NCI-H446 (cell line): ENCODE measurements around the gene SLC39A7.
A peak's percentile ranks its signal among the peaks of the same experiment; 100 is the strongest.

Experiments used
- DNase-seq, 2 experiments: peaks; one replicate each; lab custom pipeline; 2025; lab: John Stamatoyannopoulos, UW

SLC39A7 gene, protein sequence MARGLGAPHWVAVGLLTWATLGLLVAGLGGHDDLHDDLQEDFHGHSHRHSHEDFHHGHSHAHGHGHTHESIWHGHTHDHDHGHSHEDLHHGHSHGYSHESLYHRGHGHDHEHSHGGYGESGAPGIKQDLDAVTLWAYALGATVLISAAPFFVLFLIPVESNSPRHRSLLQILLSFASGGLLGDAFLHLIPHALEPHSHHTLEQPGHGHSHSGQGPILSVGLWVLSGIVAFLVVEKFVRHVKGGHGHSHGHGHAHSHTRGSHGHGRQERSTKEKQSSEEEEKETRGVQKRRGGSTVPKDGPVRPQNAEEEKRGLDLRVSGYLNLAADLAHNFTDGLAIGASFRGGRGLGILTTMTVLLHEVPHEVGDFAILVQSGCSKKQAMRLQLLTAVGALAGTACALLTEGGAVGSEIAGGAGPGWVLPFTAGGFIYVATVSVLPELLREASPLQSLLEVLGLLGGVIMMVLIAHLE

DNA sequence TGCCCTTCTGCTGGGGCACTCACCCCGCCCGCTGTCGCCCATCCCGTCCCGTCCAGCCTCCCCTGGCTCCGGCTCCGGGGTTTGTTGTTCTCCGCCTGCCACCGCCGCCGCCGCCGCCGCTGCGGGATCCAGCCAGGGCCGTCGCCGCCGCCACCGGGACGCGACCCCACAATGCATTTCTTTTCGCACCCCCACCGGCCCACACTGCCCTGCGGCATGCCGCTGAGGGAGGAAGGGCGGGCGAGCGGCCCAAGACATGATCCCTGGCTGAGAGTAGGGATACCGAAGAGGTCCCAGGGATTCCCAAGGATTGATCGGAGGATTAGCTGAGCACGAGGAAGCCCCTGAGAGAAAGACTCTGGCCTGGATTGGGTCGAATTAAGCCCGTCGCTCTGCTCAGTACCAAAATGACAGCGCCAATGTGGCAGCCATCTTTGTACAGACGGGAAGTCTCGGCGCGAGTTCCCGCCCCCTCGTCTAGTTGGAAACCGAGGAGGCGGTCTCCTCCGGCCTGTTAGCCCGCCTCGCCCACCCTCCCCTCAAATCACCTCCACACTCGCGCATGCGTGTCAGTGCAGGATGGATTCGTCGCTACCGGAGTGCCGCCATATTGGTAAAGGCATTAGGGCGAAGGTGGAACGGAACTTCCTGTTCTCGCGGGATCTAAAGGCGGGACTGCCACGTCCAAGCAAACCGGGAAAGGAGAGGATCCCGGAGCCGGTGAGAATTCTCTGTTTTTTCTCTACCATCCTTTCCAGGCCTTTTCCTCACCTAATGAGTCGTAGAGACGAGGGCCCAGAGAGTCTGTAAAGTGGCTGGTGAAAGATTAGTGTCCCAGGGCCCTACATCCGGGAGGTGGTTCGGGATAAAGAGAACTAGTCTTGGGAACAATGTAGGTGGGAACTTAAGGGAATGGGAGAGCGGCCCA is at the start of gene SLC39A7, which contains the start of gene RXRB:
TSS of gene SLC39A7 (plus strand) at position 649 of the 928 bp plus-strand sequence. CDS start 379 bp downstream, outside the sequence.
TSS of gene RXRB (minus strand) at position 447 of the 928 bp plus-strand sequence. CDS start at position 258, 189 bp downstream.
- peak; percentile 99 for DNase-seq

DNA sequence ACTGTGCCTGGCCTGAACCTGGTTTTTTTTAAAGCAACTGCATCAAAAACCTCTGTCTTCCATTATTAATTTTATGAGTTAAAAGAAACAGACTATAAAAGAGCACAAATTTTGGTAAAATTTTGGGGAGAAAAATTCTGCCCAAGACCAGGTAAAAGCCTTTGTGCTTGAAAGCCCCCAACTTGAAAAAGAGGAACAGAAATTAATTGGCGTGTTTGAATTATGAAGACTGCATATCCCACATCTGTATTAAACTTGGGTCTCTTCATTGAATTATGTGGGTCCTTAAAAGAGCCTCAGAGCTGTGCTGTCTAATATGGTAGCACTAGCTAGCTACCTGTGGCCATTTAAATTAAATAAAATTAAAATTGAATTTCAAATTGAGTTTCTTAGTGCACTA is 49.6 kb upstream of the SLC39A7 start:
- DNase-seq: no peak

DNA sequence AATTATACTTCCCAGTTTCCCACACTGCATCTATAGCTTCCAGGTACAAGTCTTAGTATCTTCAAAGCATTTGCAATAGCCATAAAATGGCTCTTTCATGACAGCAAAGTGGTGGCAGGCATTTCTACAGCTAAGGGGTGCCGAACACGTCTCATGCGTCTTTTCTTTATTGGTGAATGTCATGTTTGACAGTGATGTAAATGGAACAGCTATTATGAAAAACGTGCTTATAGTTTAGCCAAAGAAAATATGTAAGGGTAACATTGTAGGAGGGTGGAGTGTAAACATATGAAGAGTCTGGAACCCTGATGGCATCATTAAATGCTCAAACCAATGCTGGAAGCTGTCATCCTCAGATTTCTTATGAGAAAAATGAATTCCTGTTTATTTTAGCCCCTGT is 46.3 kb upstream of the SLC39A7 start:
- no peak for DNase-seq

DNA sequence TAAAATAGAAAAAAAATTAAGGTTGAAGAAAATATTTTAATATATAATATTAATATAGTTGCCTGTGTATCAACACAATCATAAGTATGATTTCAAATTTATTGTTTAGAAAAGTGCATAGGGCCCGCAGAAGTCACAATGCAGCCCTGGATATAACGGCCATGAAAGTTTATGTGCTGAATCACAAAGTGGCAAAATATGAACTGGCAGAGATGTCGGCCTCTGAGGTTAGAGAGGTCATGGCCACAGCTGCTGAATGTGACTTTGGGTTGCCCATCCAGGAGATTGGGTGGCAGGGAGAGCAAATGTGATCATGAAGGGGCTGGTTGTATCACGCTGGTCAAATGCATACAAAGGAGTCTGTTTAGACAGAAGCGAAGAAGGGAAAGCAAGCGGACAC is 44.1 kb upstream of the SLC39A7 start:
- no peak for DNase-seq

- no peak for DNase-seq
Observed at GRCh38 chr6:33156964-33157363, 43.7 kb upstream of the SLC39A7 start.

- DNase-seq: no peak
Observed at GRCh38 chr6:33160096-33160495, 40.6 kb upstream of the SLC39A7 start.

GRCh38 chr6:33160728-33161344 is 39.8 kb upstream of the SLC39A7 start:
- peak; percentile 96 to 97 for DNase-seq

- peak; percentile 45 to 74 for DNase-seq
Observed at GRCh38 chr6:33161354-33162331, 39.0 kb upstream of the SLC39A7 start.

GRCh38 chr6:33163540-33163939 is 37.1 kb upstream of the SLC39A7 start:
- DNase-seq: no peak

DNA sequence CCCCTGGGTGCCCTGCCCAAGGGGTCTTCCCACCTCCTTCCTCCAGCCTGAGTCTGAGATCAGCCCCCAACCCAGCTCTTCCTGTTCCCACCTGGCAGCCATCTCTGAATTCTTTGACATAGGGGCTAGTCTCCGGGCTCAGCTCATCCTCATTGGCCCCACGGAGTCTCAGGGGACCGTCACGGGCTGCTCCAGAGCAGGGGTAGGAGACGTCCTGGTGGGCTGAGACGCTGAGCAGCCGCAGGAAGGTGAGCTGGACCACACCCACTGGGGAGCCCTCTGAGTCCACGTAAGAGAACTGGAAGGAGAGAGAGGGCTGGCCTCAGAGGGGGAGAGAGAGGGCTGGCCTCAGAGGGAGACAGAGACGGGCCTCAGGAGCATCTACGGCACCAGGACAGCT is 36.5 kb upstream of the SLC39A7 start:
- DNase-seq: no peak

DNA sequence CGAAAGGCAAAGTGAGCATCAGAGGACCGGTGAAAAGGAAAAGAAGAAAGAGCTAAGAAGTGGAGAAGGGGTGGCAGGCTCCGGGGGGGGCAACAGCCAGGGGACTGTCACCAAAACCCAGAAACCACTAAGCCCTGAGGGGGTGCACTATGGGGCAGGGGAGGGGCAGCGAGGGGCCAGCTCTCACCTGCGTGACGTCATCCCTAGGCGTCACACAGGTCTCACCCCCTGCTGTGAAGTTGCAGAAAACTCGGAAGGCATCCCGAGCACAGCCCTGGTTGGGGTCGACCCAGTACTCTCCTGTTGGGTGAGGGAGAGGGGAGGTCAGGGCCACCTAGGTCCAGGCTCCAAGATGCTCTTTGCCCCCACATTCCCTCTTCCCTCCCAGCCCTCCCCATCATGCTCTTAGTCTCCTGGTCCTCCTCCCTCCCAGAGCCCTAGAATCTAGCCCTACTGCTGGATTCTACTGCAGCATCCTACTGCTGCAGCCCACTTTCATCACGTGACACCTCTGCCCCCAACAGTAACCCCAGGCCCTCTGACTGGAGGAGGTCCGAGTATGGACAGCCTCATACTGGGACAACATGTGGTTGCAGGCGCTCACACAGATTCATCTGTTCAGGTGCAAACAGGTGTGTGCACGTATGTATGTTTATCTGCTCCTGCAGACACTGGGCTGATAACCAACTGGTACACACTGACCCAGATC is 35.8 kb upstream of the SLC39A7 start:
- DNase-seq: no peak

DNA sequence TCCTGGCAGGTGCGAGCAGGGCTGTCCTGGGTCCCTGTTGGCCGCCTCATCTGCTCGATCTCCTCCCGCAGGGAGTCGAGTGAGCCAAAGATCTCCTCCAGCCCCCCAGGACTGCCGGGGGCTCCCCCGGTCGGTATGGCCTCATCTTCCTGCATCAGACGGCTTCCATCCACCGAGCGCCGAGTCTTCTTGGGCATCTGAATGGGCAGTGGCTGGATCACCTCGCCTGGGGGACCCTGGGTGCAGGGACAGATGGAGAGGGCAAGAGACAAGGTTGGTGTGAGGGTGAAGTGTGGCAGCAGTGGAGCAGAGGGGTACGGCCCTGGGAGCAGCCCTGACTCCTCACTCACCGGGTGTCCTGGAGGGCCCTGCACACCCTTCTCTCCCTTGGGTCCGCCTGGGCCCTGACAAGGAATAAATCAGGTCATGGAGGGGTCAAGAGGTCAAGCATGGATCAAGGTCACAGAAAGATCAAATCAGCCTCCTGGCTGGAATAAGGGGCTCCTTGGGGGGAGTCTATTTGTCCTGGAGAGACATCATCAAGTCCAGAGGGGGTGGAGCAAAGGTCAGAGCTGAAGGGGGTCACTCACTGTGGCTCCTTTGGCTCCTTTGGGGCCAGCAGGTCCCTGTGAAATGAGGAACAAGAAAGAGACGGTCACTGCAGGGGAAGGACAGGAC is 34.9 kb upstream of the SLC39A7 start:
- no peak for DNase-seq

- no peak for DNase-seq
Observed at GRCh38 chr6:33166363-33166762, 34.3 kb upstream of the SLC39A7 start.

DNA sequence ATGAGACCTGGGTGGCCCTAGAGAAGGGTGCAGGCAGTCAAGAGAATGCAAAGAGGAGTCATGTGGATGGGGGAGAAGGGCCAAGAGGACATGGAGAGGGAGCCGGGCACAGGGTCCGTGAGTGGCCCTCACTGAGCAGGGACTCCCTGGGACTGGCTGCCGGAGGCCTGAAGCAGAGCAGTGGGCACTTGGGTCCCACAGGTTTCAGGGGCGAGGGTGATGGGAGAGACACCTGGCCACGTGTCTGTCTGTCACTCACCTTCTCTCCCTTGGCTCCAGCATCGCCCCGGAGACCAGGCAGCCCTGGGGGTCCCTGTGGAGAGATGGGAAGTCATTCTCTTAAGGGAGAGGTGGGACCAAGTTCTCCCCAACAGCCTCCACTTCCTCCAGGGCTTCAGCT is 33.9 kb upstream of the SLC39A7 start:
- DNase-seq: no peak

GRCh38 chr6:33167374-33168283 is 33.0 kb upstream of the SLC39A7 start:
- no peak for DNase-seq

- DNase-seq: no peak
Observed at GRCh38 chr6:33168284-33168601, 32.4 kb upstream of the SLC39A7 start.

DNA sequence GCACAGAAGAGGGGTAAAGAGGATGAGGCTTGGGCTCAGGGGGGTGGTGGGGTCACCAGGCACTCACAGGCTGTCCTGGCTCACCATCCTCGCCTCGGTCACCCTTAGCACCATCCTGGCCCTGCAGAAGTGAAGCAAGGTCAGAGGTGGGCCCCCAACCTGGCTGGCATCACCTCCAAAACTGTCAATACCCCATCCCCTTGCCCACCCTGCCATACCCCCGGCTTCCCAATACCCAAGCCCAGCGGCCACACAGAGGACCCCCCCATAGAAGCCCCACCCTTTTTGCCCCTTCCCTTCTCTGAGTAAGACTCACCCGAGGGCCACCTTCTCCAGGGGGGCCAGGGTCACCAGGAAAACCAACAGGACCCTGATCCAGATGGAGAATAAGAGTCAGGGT is 32.0 kb upstream of the SLC39A7 start:
- no peak for DNase-seq

- DNase-seq: no peak
Observed at GRCh38 chr6:33169291-33170175, 31.1 kb upstream of the SLC39A7 start.
